HG03575 (cell line): ENCODE results near the gene GPN3.
"Not testable (repeated sequence)": the region's sequence is repeated elsewhere in the genome, so short reads cannot be mapped to it uniquely, and the experiment has no call there.

Experiments used
- ATAC-seq: cut with Tn5 transposase; IDR thresholded peaks from one replicate; pipeline ENCODE4 v1.9.1; 2021; ENCODE audit not compliant: unreplicated experiment, insufficient number of reproducible peaks, low FRiP score; ENCODE audit errors: extremely low read depth

The GPN3 gene

GRCh38 chr12:110451263-110451662 is 16.8 kb downstream of the GPN3 start:
- no peak for ATAC-seq

GRCh38 chr12:110449799-110450497 is 18.1 kb downstream of the GPN3 start, which contains the start of gene ARPC3:
TSS of gene ARPC3 (minus strand) at chr12:110450337. CDS start at chr12:110450260, 77 bp downstream.
- peak; percentile 28 for ATAC-seq

GRCh38 chr12:110444455-110444854 is 23.6 kb downstream of the GPN3 start:
- no peak for ATAC-seq

GRCh38 chr12:110436231-110436630 is 31.8 kb downstream of the GPN3 start:
- ATAC-seq = no peak

GRCh38 chr12:110431957-110432587 is 36.0 kb downstream of the GPN3 start:
- no peak for ATAC-seq

GRCh38 chr12:110429676-110430075 is 38.4 kb downstream of the GPN3 start:
- ATAC-seq = not testable (repeated sequence)

GRCh38 chr12:110426406-110426805 is 41.7 kb downstream of the GPN3 start:
- no peak for ATAC-seq

- no peak for ATAC-seq
Measured at GRCh38 chr12:110424237-110424636, 43.8 kb downstream of the GPN3 start.

- no peak for ATAC-seq
Measured at GRCh38 chr12:110421701-110422100, 46.4 kb downstream of the GPN3 start.

- no peak for ATAC-seq
Measured at GRCh38 chr12:110421159-110421661, 46.8 kb downstream of the GPN3 start.

- ATAC-seq = not testable (repeated sequence)
Measured at GRCh38 chr12:110420644-110421043, 47.4 kb downstream of the GPN3 start.

GRCh38 chr12:110417113-110417512 is 50.9 kb downstream of the GPN3 start:
- ATAC-seq = not testable (repeated sequence)

- ATAC-seq = not testable (repeated sequence)
Measured at GRCh38 chr12:110410086-110410485, 58.0 kb downstream of the GPN3 start.

- not testable (repeated sequence) for ATAC-seq
Measured at GRCh38 chr12:110405126-110405662, 62.9 kb downstream of the GPN3 start.

GRCh38 chr12:110403976-110404682 is 63.9 kb downstream of the GPN3 start:
- no peak for ATAC-seq

- no peak for ATAC-seq
Measured at GRCh38 chr12:110403146-110403975, 64.7 kb downstream of the GPN3 start, which contains the start of gene ANAPC7. TSS of gene ANAPC7 (minus strand) at chr12:110403708. CDS start at chr12:110403627, 81 bp downstream.
